ENCODE measurements around the gene HCCS. TPM values are rescaled to one million over a fixed set of nuclear protein-coding genes. Genes with fewer than 3 reads are reported as not detected.
"Not testable (repeated sequence)": the region's sequence is repeated elsewhere in the genome, so short reads cannot be mapped to it uniquely, and the experiment has no call there.

The HCCS gene
- total RNA-seq, 1 experiment from 2014 or later = 42.7 TPM

- no peaks in the 10 kb centered on the region for H3K36me3 ChIP-seq
- no peaks in the 10 kb centered on the region for H3K27me3 ChIP-seq (replicated peaks)
- no peak for DNase-seq (ENCODE audit: low read depth in 1 of 2, low spot score in 2 of 2)
- H3K9me3 ChIP-seq (replicated peaks) = no peaks in the 10 kb centered on the region
- H3K4me3 ChIP-seq = no peak overlapping the region
- H3K4me1 ChIP-seq (replicated peaks) = peaks cover 21% of the 10 kb centered on the region
- H3K27ac ChIP-seq = no peak overlapping the region
These were observed 7.4 kb upstream of the HCCS start for GRCh38 chrX:11103751-11104150.

DNA sequence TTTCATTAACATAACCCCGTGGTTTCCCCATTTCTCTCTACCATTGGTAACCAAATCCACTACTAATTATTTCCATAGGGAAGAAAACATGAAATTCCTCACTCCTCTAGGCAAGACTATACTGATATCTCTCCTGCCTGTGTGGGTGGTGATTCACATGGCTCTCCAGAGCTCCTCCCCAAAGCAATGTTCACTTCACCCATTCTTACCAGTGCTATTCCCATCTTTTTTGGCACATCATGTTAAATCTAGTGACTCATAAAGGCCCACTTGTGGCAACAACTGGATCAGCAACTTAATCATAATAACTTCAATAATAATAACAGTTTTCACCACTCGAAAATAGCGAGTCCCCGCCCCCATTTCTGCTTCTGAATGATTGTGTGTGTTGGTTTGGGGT is 6.1 kb upstream of the HCCS start:
- H3K36me3 ChIP-seq = no peaks in the 10 kb centered on the region
- peaks cover 13% of the 10 kb centered on the region for H3K4me1 ChIP-seq (replicated peaks)
- no peaks in the 10 kb centered on the region for H3K9me3 ChIP-seq (replicated peaks)
- no peak overlapping the region for H3K4me3 ChIP-seq
- no peaks in the 10 kb centered on the region for H3K27me3 ChIP-seq (replicated peaks)
- DNase-seq (ENCODE audit: low read depth in 1 of 2, low spot score in 2 of 2) = no peak
- H3K27ac ChIP-seq = no peak overlapping the region

GRCh38 chrX:11108253-11108941 is 2.7 kb upstream of the HCCS start:
- Histone ChIP-seq H3K27ac (no peak overlapping the region), H3K36me3 (peaks cover 16% of the 10 kb centered on the region), H3K9me3 (replicated peaks) (no peaks in the 10 kb centered on the region), H3K4me3 (no peak overlapping the region), H3K27me3 (replicated peaks) (no peaks in the 10 kb centered on the region), H3K4me1 (replicated peaks) (no peaks in the 10 kb centered on the region)
- no peak for DNase-seq (ENCODE audit: low read depth in 1 of 2, low spot score in 2 of 2)

GRCh38 chrX:11109968-11110367 is 1.2 kb upstream of the HCCS start:
- H3K27me3 ChIP-seq (replicated peaks) = no peaks in the 10 kb centered on the region
- peaks cover 18% of the 10 kb centered on the region for H3K36me3 ChIP-seq
- no peaks in the 10 kb centered on the region for H3K9me3 ChIP-seq (replicated peaks)
- peak overlapping the region; percentile 82 for H3K4me3 ChIP-seq
- H3K27ac ChIP-seq = no peak overlapping the region
- no peak for DNase-seq (ENCODE audit: low read depth in 1 of 2, low spot score in 2 of 2)
- H3K4me1 ChIP-seq (replicated peaks) = no peaks in the 10 kb centered on the region

GRCh38 chrX:11111947-11112346 is 815 bp downstream of the HCCS start:
- Histone ChIP-seq H3K4me3 (peak overlapping the region; percentile 82), H3K27ac (peak overlapping the region; percentile 96), H3K36me3 (peaks cover 36% of the 10 kb centered on the region), H3K9me3 (replicated peaks) (no peaks in the 10 kb centered on the region), H3K4me1 (replicated peaks) (no peaks in the 10 kb centered on the region), H3K27me3 (replicated peaks) (no peaks in the 10 kb centered on the region)
- no peak for DNase-seq (ENCODE audit: low read depth in 1 of 2, low spot score in 2 of 2)

DNA sequence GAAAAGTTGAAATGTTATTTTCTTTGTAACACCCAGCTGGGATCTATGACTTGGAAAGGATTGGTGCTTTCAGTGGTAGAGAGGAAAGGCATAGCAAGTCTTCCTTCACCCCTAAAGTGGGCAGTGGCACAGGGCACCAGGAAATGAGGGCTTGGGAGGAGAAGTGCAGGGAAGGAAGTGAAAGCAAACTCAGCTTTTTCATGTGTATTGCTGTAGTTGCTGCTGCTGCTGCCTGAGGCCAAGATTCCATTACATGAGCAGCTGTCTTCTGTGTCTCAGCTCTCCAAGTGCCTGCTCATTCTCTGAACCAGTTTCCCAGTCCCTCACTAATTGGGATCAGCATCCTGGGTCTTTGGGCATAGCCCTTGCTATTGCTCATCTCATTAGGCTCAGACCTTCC is 2.6 kb downstream of the HCCS start:
- Histone ChIP-seq H3K4me3 (no peak overlapping the region), H3K27ac (no peak overlapping the region), H3K9me3 (replicated peaks) (no peaks in the 10 kb centered on the region), H3K27me3 (replicated peaks) (no peaks in the 10 kb centered on the region), H3K36me3 (peaks cover 52% of the 10 kb centered on the region), H3K4me1 (replicated peaks) (no peaks in the 10 kb centered on the region)
- DNase-seq (ENCODE audit: low read depth in 1 of 2, low spot score in 2 of 2) = no peak

GRCh38 chrX:11117745-11118144 is 6.6 kb downstream of the HCCS start:
- no peaks in the 10 kb centered on the region for H3K9me3 ChIP-seq (replicated peaks)
- no peak overlapping the region for H3K27ac ChIP-seq
- peaks cover 53% of the 10 kb centered on the region for H3K36me3 ChIP-seq
- H3K27me3 ChIP-seq (replicated peaks) = no peaks in the 10 kb centered on the region
- DNase-seq (ENCODE audit: low read depth in 1 of 2, low spot score in 2 of 2) = no peak
- H3K4me3 ChIP-seq = no peak overlapping the region
- H3K4me1 ChIP-seq (replicated peaks) = no peaks in the 10 kb centered on the region

- Histone ChIP-seq H3K27ac (no peak overlapping the region), H3K27me3 (replicated peaks) (no peaks in the 10 kb centered on the region), H3K9me3 (replicated peaks) (no peaks in the 10 kb centered on the region), H3K4me3 (no peak overlapping the region), H3K4me1 (replicated peaks) (no peaks in the 10 kb centered on the region), H3K36me3 (peaks cover 45% of the 10 kb centered on the region)
- no peak for DNase-seq (ENCODE audit: low read depth in 1 of 2, low spot score in 2 of 2)
These were observed 8.3 kb downstream of the HCCS start for GRCh38 chrX:11119313-11119943.

DNA sequence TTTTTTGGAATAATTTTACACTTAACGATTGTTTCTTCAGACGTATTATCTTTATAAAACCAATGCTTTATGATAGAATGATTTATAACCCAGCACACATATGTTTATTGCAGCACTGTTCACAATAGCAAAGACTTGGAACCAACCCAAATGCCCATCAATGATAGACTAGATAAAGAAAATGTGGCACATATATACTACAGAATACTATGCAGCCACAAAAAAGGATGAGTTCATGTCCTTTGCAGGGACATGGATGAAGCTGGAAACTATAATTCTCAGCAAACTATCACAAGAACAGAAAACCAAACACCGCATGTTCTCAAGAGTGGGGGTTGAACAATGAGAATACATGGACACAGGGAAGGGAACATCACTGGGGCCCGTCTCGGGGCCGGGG is 12.0 kb downstream of the HCCS start:
- H3K36me3 ChIP-seq = peaks cover 18% of the 10 kb centered on the region

GRCh38 chrX:11124112-11124511 is 13.0 kb downstream of the HCCS start:
- Histone ChIP-seq H3K9me3 (replicated peaks) (no peaks in the 10 kb centered on the region), H3K4me1 (replicated peaks) (no peaks in the 10 kb centered on the region)

More for the DNA sequence above, 12.0 kb downstream of the HCCS start:
- H3K9me3 ChIP-seq (replicated peaks); DNase-seq (ENCODE audit: low read depth in 1 of 2, low spot score in 2 of 2); H3K4me1 ChIP-seq (replicated peaks); H3K4me3 ChIP-seq; H3K27ac ChIP-seq; H3K27me3 ChIP-seq (replicated peaks): not testable (repeated sequence)

DNA sequence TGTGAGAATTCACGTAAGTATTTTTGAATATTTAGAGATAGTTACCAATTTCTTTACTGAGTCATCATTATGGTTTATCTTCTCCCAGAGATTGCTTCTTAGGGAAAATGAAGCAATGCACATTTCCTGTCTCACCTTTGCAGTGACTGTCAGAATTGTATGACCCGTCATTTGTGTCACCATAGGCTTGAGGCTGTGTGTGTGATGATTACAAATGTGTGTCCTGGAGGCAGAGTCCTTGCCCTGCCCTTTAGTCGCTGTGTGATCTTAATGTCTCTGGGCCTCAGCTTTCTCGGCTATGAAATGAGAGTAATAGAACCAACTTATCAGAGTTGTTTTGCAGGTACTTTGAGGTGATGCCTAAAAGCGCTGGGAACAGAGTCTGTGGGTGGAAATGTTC is 13.9 kb downstream of the HCCS start:
- peaks cover 4% of the 10 kb centered on the region for H3K36me3 ChIP-seq
- H3K9me3 ChIP-seq (replicated peaks) = no peaks in the 10 kb centered on the region
- H3K4me1 ChIP-seq (replicated peaks) = no peaks in the 10 kb centered on the region
- H3K27ac ChIP-seq = no peak overlapping the region
- H3K4me3 ChIP-seq = no peak overlapping the region
- no peak for DNase-seq (ENCODE audit: low read depth in 1 of 2, low spot score in 2 of 2)
- no peaks in the 10 kb centered on the region for H3K27me3 ChIP-seq (replicated peaks)

More at GRCh38 chrX:11124112-11124511, 13.0 kb downstream of the HCCS start:
- H3K27me3 ChIP-seq (replicated peaks) = no peaks in the 10 kb centered on the region
- H3K27ac ChIP-seq = no peak overlapping the region
- peaks cover 10% of the 10 kb centered on the region for H3K36me3 ChIP-seq
- DNase-seq (ENCODE audit: low read depth in 1 of 2, low spot score in 2 of 2) = no peak
- H3K4me3 ChIP-seq = no peak overlapping the region

DNA sequence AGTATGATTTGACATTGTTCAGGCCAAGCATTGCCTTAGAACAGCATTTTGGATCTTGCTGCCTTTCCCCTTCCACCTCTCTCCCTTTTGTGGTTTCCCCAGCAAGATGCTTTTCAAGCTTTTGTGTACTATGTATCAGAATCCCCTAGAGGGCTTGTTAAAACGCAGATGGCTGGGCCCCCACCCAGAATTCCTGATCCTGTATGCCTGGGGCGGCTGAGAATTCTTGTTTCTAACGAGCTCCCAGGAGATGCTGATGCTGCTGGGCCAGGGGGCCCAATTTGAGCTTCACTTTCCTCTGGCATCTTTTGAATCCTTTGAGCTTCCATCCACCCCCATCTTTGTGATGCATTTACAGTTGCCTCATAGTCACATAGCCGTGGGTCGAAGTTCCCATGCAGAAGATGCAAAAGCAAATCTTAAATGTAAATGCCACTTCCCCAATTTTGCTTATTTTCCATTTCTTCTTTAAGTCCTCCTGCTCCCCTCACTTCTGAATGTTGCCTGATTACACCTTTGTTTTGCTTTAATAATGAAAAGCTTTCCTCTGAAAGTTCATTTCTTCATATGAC is 18.5 kb downstream of the HCCS start:
- no peaks in the 10 kb centered on the region for H3K27me3 ChIP-seq (replicated peaks)
- no peak overlapping the region for H3K27ac ChIP-seq
- DNase-seq (ENCODE audit: low read depth in 1 of 2, low spot score in 2 of 2) = no peak
- H3K36me3 ChIP-seq = no peaks in the 10 kb centered on the region
- H3K4me1 ChIP-seq (replicated peaks) = no peaks in the 10 kb centered on the region
- H3K4me3 ChIP-seq = no peak overlapping the region
- H3K9me3 ChIP-seq (replicated peaks) = no peaks in the 10 kb centered on the region

GRCh38 chrX:11130136-11130535 is 19.0 kb downstream of the HCCS start:
- Histone ChIP-seq H3K4me3 (no peak overlapping the region), H3K9me3 (replicated peaks) (no peaks in the 10 kb centered on the region), H3K27ac (no peak overlapping the region), H3K4me1 (replicated peaks) (no peaks in the 10 kb centered on the region), H3K27me3 (replicated peaks) (no peaks in the 10 kb centered on the region), H3K36me3 (no peaks in the 10 kb centered on the region)
- DNase-seq (ENCODE audit: low read depth in 1 of 2, low spot score in 2 of 2) = no peak

GRCh38 chrX:11131146-11131545 is 20.0 kb downstream of the HCCS start:
- DNase-seq (ENCODE audit: low read depth in 1 of 2, low spot score in 2 of 2) = no peak
- Histone ChIP-seq H3K9me3 (replicated peaks) (no peaks in the 10 kb centered on the region), H3K36me3 (no peaks in the 10 kb centered on the region), H3K4me1 (replicated peaks) (no peaks in the 10 kb centered on the region), H3K27ac (no peak overlapping the region), H3K4me3 (no peak overlapping the region), H3K27me3 (replicated peaks) (no peaks in the 10 kb centered on the region)

All from SJSA1 (cell line).